Nephron (organoid): ENCODE results near the gene ZFYVE28.

ENCODE experiments used
- H3K27ac Mint-ChIP-seq, 3 experiments: 2 replicates each; pipeline ENCODE4 v1.8.0; 2020; ENCODE audit warnings: mixed read lengths in 3 of 3, mild to moderate bottlenecking in 2 of 3, moderate library complexity in 1 of 3
- H3K27me3 Mint-ChIP-seq: 2 replicates; pipeline ENCODE4 v1.8.0; 2021; ENCODE audit warnings: low read depth, mild to moderate bottlenecking, moderate library complexity, mixed read lengths
- H3K36me3 Mint-ChIP-seq: 2 replicates; pipeline ENCODE4 v1.8.0; 2020; ENCODE audit warnings: low read depth, mixed read lengths
- H3K4me1 Mint-ChIP-seq: 2 replicates; pipeline ENCODE4 v1.8.0; 2020; ENCODE audit warnings: mixed read lengths
- H3K4me3 Mint-ChIP-seq, 3 experiments: 2 replicates each; pipeline ENCODE4 v1.8.0; 2020; ENCODE audit warnings: mild to moderate bottlenecking in 3 of 3, mixed read lengths in 3 of 3, moderate library complexity in 2 of 3
- H3K9me3 Mint-ChIP-seq: 2 replicates; pipeline ENCODE4 v1.8.0; 2020; ENCODE audit warnings: mixed read lengths
- TF ChIP-seq, protein P1 (sequence below), 3 experiments: fragments of 200-600 bp; sonication (generic); IDR thresholded peaks; one replicate each; pipeline ENCODE4 v1.5.0; 2021; ENCODE audit warnings: antibody characterized with exemption in 3 of 3; ENCODE audit not compliant: unreplicated experiment in 3 of 3

The ZFYVE28 gene

DNA sequence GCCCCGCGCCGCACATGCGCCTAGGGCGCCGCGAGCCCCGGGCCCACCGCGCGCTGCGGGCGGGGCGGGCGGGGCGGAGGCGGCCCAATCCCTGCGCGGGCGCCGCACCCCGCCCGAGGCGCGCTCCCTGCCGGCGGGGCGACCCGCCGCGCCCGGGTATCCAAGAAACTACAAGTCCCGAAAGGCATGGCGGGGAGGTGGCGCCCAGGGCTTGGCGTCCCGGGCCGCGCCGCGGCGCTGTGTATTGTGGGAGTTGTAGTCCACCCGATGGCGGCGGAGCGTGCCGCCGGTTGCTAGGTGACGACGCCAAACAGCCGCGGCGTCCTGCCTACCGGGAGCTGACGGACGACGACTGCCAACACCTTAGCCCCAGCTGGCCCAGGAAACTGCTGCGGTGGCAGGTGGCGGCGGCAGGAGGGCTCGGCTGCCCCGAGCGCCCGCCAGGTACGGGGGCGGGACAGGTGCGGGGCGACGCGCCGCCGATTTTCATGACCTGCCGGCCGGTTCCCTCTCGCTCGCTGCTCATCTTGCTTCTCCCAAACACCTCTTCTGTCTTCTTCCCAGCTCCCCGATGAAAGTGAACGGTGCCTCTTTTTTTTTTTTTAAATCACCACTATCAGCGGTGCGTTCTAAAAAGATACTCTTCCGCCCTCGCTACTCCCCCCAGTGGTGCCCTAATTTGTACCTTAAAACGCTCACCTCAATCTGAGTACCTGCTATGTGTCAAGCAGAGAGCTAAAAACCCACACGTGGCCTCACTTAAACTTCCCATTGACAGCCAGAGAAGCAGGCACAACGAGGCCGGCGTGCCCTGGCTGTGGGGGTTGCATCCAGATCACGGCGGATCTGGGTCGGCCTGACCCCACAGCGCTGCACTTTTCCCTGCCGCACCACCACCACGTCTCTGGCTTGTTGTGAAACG is 466 bp upstream of the ZFYVE28 start, which contains the start of gene CFAP99:
CFAP99 (plus strand) TSS at position 306 of the 922 bp plus-strand sequence.
- Mint-ChIP-seq H3K27ac (no peak within 1 kb of the TSS), H3K4me3 (peak within 1 kb of the TSS; percentile 86 to 89 (median 87)), H3K27me3 (peaks cover 87% of the 10 kb centered on the region), H3K4me1 (peaks cover 31% of the 10 kb centered on the region), H3K9me3 (no peaks in the 10 kb centered on the region), H3K36me3 (no peaks in the 10 kb centered on the region)
- TF ChIP-seq, protein P1, sequence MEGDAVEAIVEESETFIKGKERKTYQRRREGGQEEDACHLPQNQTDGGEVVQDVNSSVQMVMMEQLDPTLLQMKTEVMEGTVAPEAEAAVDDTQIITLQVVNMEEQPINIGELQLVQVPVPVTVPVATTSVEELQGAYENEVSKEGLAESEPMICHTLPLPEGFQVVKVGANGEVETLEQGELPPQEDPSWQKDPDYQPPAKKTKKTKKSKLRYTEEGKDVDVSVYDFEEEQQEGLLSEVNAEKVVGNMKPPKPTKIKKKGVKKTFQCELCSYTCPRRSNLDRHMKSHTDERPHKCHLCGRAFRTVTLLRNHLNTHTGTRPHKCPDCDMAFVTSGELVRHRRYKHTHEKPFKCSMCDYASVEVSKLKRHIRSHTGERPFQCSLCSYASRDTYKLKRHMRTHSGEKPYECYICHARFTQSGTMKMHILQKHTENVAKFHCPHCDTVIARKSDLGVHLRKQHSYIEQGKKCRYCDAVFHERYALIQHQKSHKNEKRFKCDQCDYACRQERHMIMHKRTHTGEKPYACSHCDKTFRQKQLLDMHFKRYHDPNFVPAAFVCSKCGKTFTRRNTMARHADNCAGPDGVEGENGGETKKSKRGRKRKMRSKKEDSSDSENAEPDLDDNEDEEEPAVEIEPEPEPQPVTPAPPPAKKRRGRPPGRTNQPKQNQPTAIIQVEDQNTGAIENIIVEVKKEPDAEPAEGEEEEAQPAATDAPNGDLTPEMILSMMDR (IDR thresholded peaks at IDR 0.05; ENCODE audit: unreplicated experiment in 3 of 3), result peak in 1 of 3 experiments; percentile 7

DNA sequence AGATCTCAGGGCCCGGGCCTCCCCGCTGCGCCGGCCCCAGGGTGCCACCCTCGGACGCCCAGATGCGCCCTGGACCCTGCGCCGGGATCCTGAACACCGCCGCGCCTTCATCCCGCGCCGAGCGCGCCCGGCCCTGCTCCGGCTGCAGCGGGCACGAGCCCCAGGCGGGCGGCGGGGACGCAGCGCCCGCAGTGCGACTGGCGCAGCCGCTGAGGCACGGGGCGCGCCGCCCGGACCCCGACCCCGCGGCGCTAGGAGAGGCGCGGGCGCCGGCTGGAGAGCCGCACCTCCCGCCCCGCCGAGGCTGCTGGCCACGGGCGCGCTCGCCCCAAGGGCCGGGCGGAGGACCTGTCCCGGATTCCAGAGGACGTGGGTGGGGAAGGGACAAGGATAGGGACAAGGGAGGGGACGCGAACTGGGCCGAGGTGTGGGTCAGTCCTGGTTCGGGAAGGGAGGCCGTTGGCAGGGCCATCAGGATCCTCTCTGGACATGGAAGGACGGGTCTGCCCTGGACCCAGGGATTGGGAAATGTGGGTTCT is 1.1 kb downstream of the ZFYVE28 start:
- H3K27me3 Mint-ChIP-seq, result peaks cover 92% of the 10 kb centered on the region
- H3K4me3 Mint-ChIP-seq, result peak overlapping the region; percentile 86 to 89 (median 87)
- no peaks in the 10 kb centered on the region for H3K9me3 Mint-ChIP-seq
- TF ChIP-seq, protein P1 (IDR thresholded peaks at IDR 0.05; ENCODE audit: unreplicated experiment in 3 of 3), result no peak
- no peak overlapping the region for H3K27ac Mint-ChIP-seq
- H3K4me1 Mint-ChIP-seq, result peaks cover 39% of the 10 kb centered on the region
- H3K36me3 Mint-ChIP-seq, result no peaks in the 10 kb centered on the region

DNA sequence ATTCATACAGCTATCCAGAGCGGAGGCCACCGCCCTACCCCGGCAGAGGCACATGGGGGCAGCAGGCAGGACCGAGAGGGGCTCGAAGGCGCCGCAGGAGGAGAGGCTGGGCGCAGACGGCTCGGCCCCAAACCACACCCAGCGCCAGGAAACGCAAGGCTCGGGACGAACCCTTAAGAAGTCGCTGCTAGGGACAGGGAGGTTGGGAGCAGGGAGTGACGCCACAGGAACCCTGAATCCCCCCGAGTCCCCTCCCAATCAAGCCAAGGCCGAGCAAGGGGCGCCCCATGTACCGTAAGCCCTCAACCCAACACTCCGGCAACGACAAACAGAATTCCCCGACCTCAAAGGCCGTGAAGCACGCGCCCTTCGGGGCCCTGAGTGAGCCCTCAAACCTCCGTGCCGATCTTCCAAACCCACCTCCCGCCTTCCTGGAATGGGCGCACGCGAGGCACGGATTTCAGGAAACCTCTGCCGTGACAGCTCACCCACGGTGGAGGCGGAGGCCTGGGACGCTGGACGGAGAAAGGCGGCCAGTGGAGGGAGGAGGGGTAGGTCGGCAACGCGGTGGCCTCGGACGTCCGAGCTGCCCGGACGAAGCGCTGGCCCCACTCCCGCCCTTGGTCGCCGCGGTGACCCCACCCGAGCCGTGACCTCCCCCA is 1.8 kb downstream of the ZFYVE28 start:
- H3K27me3 Mint-ChIP-seq, result peaks cover 88% of the 10 kb centered on the region
- TF ChIP-seq, protein P1 (IDR thresholded peaks at IDR 0.05; ENCODE audit: unreplicated experiment in 3 of 3), result no peak
- H3K9me3 Mint-ChIP-seq, result no peaks in the 10 kb centered on the region
- peak overlapping the region; percentile 63 to 72 (median 72) for H3K4me3 Mint-ChIP-seq
- H3K27ac Mint-ChIP-seq, result no peak overlapping the region
- H3K4me1 Mint-ChIP-seq, result peaks cover 40% of the 10 kb centered on the region
- no peaks in the 10 kb centered on the region for H3K36me3 Mint-ChIP-seq

DNA sequence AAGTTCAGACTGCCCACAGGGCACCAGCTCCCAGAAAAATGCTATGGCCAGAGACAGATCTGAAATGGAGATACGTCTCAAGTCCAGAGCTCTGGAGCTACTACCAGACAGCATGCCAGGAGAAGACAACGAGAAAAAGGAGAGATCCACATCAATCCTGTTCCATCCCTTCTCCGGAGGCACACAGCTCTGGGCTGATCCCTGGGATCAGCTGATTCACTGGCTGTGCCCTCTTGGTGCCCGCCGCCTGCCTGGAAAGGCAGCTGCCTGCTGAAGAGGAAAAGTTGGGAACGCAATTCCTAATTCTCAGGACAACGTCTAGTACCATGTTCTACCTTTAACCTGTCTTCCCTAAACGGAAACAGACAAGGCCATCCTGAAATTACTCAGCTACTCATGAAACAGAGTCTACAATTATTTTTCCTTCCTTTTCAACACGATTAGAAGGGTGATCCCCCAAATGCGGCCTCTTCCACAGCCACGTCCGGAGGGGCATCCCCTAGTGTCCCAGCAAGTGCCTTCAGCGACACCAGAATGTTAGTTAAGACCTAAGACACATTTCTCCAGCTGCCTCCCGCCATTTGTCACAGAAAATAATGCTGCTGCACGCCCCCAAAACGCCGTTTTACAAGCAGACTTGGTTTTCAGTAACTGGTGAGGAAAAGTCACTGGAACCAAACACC is 2.4 kb downstream of the ZFYVE28 start:
- peak overlapping the region; percentile 63 to 72 (median 72) for H3K4me3 Mint-ChIP-seq
- TF ChIP-seq, protein P1 (IDR thresholded peaks at IDR 0.05; ENCODE audit: unreplicated experiment in 3 of 3), result no peak
- H3K9me3 Mint-ChIP-seq, result no peaks in the 10 kb centered on the region
- H3K4me1 Mint-ChIP-seq, result peaks cover 40% of the 10 kb centered on the region
- no peaks in the 10 kb centered on the region for H3K36me3 Mint-ChIP-seq
- H3K27me3 Mint-ChIP-seq, result peaks cover 87% of the 10 kb centered on the region
- H3K27ac Mint-ChIP-seq, result no peak overlapping the region

DNA sequence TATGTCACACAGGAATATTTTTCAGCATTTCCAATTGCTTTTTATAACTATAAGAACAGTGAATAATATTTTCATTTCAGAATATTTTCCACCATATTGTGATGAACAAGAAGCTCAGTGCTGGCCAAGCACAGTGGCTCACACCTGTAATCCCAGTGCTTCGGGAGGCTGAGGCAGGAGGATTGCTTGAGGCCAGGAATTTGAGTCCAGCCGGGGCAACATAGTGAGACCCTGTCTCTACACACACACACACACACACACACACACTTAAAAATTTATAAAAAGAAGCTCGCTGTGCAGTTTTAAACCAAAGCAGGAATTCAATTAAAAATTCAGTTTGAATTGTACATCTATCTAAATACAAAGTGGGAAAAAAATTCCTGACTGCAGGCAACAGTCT is 3.2 kb downstream of the ZFYVE28 start:
- peaks cover 39% of the 10 kb centered on the region for H3K4me1 Mint-ChIP-seq
- peak overlapping the region in 2 of 3 experiments; percentile 24 to 67 for H3K4me3 Mint-ChIP-seq
- H3K36me3 Mint-ChIP-seq, result no peaks in the 10 kb centered on the region
- H3K27me3 Mint-ChIP-seq, result peaks cover 84% of the 10 kb centered on the region
- H3K27ac Mint-ChIP-seq, result no peak overlapping the region
- TF ChIP-seq, protein P1 (IDR thresholded peaks at IDR 0.05; ENCODE audit: unreplicated experiment in 3 of 3), result no peak
- H3K9me3 Mint-ChIP-seq, result no peaks in the 10 kb centered on the region
